RCC 7860 (cell line): ENCODE measurements around the gene EDN1.

Experiments used
- DNase-seq: peaks from one replicate; pipeline ENCODE4 v3.0.0-alpha.2; 2015; ENCODE audit warnings: low spot score
- FAIRE-seq: peaks from 2 replicates; lab custom pipeline; 2012; peaks lifted over from hg19 to GRCh38; lab: Jason Lieb, UNC

EDN1 gene

GRCh38 chr6:12293931-12294807, 4.0 kb downstream of the EDN1 start:
- no peak for DNase-seq
- FAIRE-seq = no peak

- FAIRE-seq = no peak
- no peak for DNase-seq
Observed at GRCh38 chr6:12294851-12295536, 4.8 kb downstream of the EDN1 start.

- DNase-seq (no peak), FAIRE-seq (no peak)
Observed at GRCh38 chr6:12295558-12296254, 5.5 kb downstream of the EDN1 start.

GRCh38 chr6:12296255-12296573, 6.1 kb downstream of the EDN1 start:
- FAIRE-seq = peak; percentile 49
- DNase-seq = peak; percentile 55

- FAIRE-seq (no peak), DNase-seq (no peak)
Observed at GRCh38 chr6:12296604-12297003, 6.4 kb downstream of the EDN1 start.

- no peak for DNase-seq
- no peak for FAIRE-seq
Observed at GRCh38 chr6:12297363-12298016, 7.3 kb downstream of the EDN1 start.

- DNase-seq (no peak), FAIRE-seq (no peak)
Observed at GRCh38 chr6:12298017-12298978, 8.1 kb downstream of the EDN1 start.

- DNase-seq = no peak
- FAIRE-seq = no peak
Observed at GRCh38 chr6:12298995-12299394, 8.8 kb downstream of the EDN1 start.

GRCh38 chr6:12301018-12301417, 10.9 kb downstream of the EDN1 start:
- FAIRE-seq = no peak

GRCh38 chr6:12304487-12304886, 14.3 kb downstream of the EDN1 start:
- no peak for FAIRE-seq
- DNase-seq = no peak

More at GRCh38 chr6:12301018-12301417, 10.9 kb downstream of the EDN1 start:
- DNase-seq = no peak

GRCh38 chr6:12309070-12309469, 18.9 kb downstream of the EDN1 start:
- no peak for DNase-seq
- no peak for FAIRE-seq

- FAIRE-seq = no peak
Observed at GRCh38 chr6:12311106-12311505, 20.9 kb downstream of the EDN1 start.

GRCh38 chr6:12312736-12313135, 22.6 kb downstream of the EDN1 start:
- no peak for DNase-seq
- no peak for FAIRE-seq

More at GRCh38 chr6:12311106-12311505, 20.9 kb downstream of the EDN1 start:
- peak; percentile 42 for DNase-seq

GRCh38 chr6:12313306-12313991, 23.3 kb downstream of the EDN1 start:
- DNase-seq = no peak
- FAIRE-seq = no peak

GRCh38 chr6:12313992-12314589, 23.9 kb downstream of the EDN1 start:
- peak; percentile 82 for DNase-seq
- FAIRE-seq = peak; percentile 42

GRCh38 chr6:12314751-12315150, 24.6 kb downstream of the EDN1 start:
- FAIRE-seq = no peak
- DNase-seq = no peak

- FAIRE-seq (no peak), DNase-seq (no peak)
Observed at GRCh38 chr6:12315292-12316081, 25.3 kb downstream of the EDN1 start.

GRCh38 chr6:12318749-12319148, 28.6 kb downstream of the EDN1 start:
- no peak for DNase-seq
- FAIRE-seq = no peak
